Activated T-cell treated with anti-CD3 and anti-CD28 coated beads, Interleukin-2, amount 50 U/mL, for 48 hours (primary cell): ENCODE data around the gene MT1E.
"Not testable (repeated sequence)": the region's sequence is repeated elsewhere in the genome, so short reads cannot be mapped to it uniquely, and the experiment has no call there.

ENCODE experiments used
- DNase-seq, 2 experiments: peaks; one replicate each; pipeline ENCODE4 v3.0.0-alpha.2; 2020

Gene MT1E

GRCh38 chr16:56607109-56607618 lies 18.4 kb upstream of the MT1E start:
- DNase-seq = no peak

- DNase-seq = no peak
Measured at GRCh38 chr16:56607675-56608042, 17.9 kb upstream of the MT1E start.

GRCh38 chr16:56608043-56608875 lies 17.3 kb upstream of the MT1E start, which contains the start of gene MT2A:
Gene MT2A (plus strand): TSS chr16:56608584. CDS start chr16:56608656, 72 bp downstream.
- peak; percentile 91 to 95 for DNase-seq

- peak in 1 of 2 experiments; percentile 52 for DNase-seq
Measured at GRCh38 chr16:56608876-56609462, 16.6 kb upstream of the MT1E start.

GRCh38 chr16:56609463-56609921 lies 16.1 kb upstream of the MT1E start:
- peak; percentile 75 to 76 for DNase-seq

- peak; percentile 83 to 85 for DNase-seq
Measured at GRCh38 chr16:56610017-56610608, 15.5 kb upstream of the MT1E start.

GRCh38 chr16:56610609-56611111 lies 14.9 kb upstream of the MT1E start:
- no peak for DNase-seq

GRCh38 chr16:56611281-56611833 lies 14.2 kb upstream of the MT1E start:
- peak in 1 of 2 experiments; percentile 32 for DNase-seq

- DNase-seq = no peak
Measured at GRCh38 chr16:56613706-56614105, 11.9 kb upstream of the MT1E start.

GRCh38 chr16:56614549-56614991 lies 11.0 kb upstream of the MT1E start:
- peak in 1 of 2 experiments; percentile 64 for DNase-seq

GRCh38 chr16:56615353-56615752 lies 10.2 kb upstream of the MT1E start:
- no peak for DNase-seq

- DNase-seq = no peak
Measured at GRCh38 chr16:56616608-56617211, 8.9 kb upstream of the MT1E start.

- DNase-seq = peak; percentile 67 to 77
Measured at GRCh38 chr16:56617212-56618085, 8.1 kb upstream of the MT1E start.

GRCh38 chr16:56618138-56618537 lies 7.4 kb upstream of the MT1E start:
- no peak for DNase-seq

GRCh38 chr16:56620339-56620897 lies 5.2 kb upstream of the MT1E start:
- no peak for DNase-seq

GRCh38 chr16:56621665-56622445 lies 3.7 kb upstream of the MT1E start:
- not testable (repeated sequence) for DNase-seq

- not testable (repeated sequence) for DNase-seq
Measured at GRCh38 chr16:56623184-56623583, 2.4 kb upstream of the MT1E start.

- no peak for DNase-seq
Measured at GRCh38 chr16:56623637-56624036, 1.9 kb upstream of the MT1E start.

GRCh38 chr16:56625943-56626654 lies 518 bp downstream of the MT1E start:
- DNase-seq = no peak

- DNase-seq = no peak
Measured at GRCh38 chr16:56626685-56627084, 1.1 kb downstream of the MT1E start.
